Nephron progenitor cell (in vitro differentiated cells): ENCODE measurements around the gene PRLR.

Experiments used
- DNase-seq: peaks from one replicate; pipeline ENCODE4 v3.0.0; 2021
- H3K27ac Mint-ChIP-seq: 2 replicates; pipeline ENCODE4 v1.8.0; 2021; ENCODE audit warnings: mild to moderate bottlenecking, moderate library complexity, mixed read lengths
- H3K27me3 Mint-ChIP-seq: 2 replicates; pipeline ENCODE4 v1.8.0; 2021; ENCODE audit warnings: mild to moderate bottlenecking, low read depth, mixed read lengths; ENCODE audit not compliant: poor library complexity
- H3K36me3 Mint-ChIP-seq: 2 replicates; pipeline ENCODE4 v1.8.0; 2021; ENCODE audit warnings: low read depth, mixed read lengths
- H3K4me1 Mint-ChIP-seq: 2 replicates; pipeline ENCODE4 v1.8.0; 2021; ENCODE audit warnings: mixed read lengths
- H3K4me3 Mint-ChIP-seq: 2 replicates; pipeline ENCODE4 v1.8.0; 2021; ENCODE audit warnings: mild to moderate bottlenecking, moderate library complexity, mixed read lengths
- H3K9me3 Mint-ChIP-seq: 2 replicates; pipeline ENCODE4 v1.8.0; 2021; ENCODE audit warnings: mild to moderate bottlenecking, moderate library complexity, mixed read lengths
- CTCF ChIP-seq: fragments of 200-600 bp; sonication (generic); IDR thresholded peaks from 2 replicates; pipeline ENCODE4 v1.5.0; 2021; ENCODE audit warnings: antibody characterized with exemption

Gene PRLR

GRCh38 chr5:35209862-35210261 lies 20.4 kb downstream of the PRLR start:
- no peak for TF ChIP-seq CTCF
- H3K27ac Mint-ChIP-seq = no peak overlapping the region

GRCh38 chr5:35205606-35206005 lies 24.7 kb downstream of the PRLR start:
- Mint-ChIP-seq H3K4me1 (no peaks in the 10 kb centered on the region), H3K27me3 (peaks cover 14% of the 10 kb centered on the region), H3K36me3 (no peaks in the 10 kb centered on the region), H3K9me3 (no peaks in the 10 kb centered on the region), H3K27ac (no peak overlapping the region), H3K4me3 (no peak overlapping the region)
- no peak for TF ChIP-seq CTCF
- DNase-seq = no peak

More at GRCh38 chr5:35209862-35210261, 20.4 kb downstream of the PRLR start:
- no peaks in the 10 kb centered on the region for H3K9me3 Mint-ChIP-seq
- no peak overlapping the region for H3K4me3 Mint-ChIP-seq
- no peaks in the 10 kb centered on the region for H3K4me1 Mint-ChIP-seq
- DNase-seq = no peak
- no peaks in the 10 kb centered on the region for H3K36me3 Mint-ChIP-seq
- H3K27me3 Mint-ChIP-seq = peaks cover 11% of the 10 kb centered on the region

- H3K4me3 Mint-ChIP-seq = no peak overlapping the region
- H3K27ac Mint-ChIP-seq = no peak overlapping the region
- peaks cover 11% of the 10 kb centered on the region for H3K27me3 Mint-ChIP-seq
- H3K36me3 Mint-ChIP-seq = no peaks in the 10 kb centered on the region
- H3K9me3 Mint-ChIP-seq = no peaks in the 10 kb centered on the region
- H3K4me1 Mint-ChIP-seq = peaks cover under 1% of the 10 kb centered on the region
- no peak for TF ChIP-seq CTCF
- no peak for DNase-seq
These were observed 25.1 kb downstream of the PRLR start for GRCh38 chr5:35205186-35205585.

- TF ChIP-seq CTCF = no peak
- DNase-seq = no peak
- no peaks in the 10 kb centered on the region for H3K9me3 Mint-ChIP-seq
- H3K36me3 Mint-ChIP-seq = no peaks in the 10 kb centered on the region
- H3K4me3 Mint-ChIP-seq = no peak overlapping the region
- no peak overlapping the region for H3K27ac Mint-ChIP-seq
- H3K4me1 Mint-ChIP-seq = peaks cover 19% of the 10 kb centered on the region
- peaks cover 11% of the 10 kb centered on the region for H3K27me3 Mint-ChIP-seq
These were observed 26.9 kb downstream of the PRLR start for GRCh38 chr5:35203403-35203802.

GRCh38 chr5:35202319-35203111 lies 27.8 kb downstream of the PRLR start:
- peaks cover 28% of the 10 kb centered on the region for H3K4me1 Mint-ChIP-seq
- peaks cover 7% of the 10 kb centered on the region for H3K27me3 Mint-ChIP-seq
- no peak overlapping the region for H3K4me3 Mint-ChIP-seq
- H3K36me3 Mint-ChIP-seq = no peaks in the 10 kb centered on the region
- TF ChIP-seq CTCF = peak; percentile 45
- DNase-seq = peak; percentile 48
- peak overlapping the region; percentile 23 for H3K27ac Mint-ChIP-seq
- H3K9me3 Mint-ChIP-seq = no peaks in the 10 kb centered on the region

- no peak for TF ChIP-seq CTCF
These were observed 29.0 kb downstream of the PRLR start for GRCh38 chr5:35201291-35201690.

More at GRCh38 chr5:35201291-35201690, 29.0 kb downstream of the PRLR start:
- Mint-ChIP-seq H3K36me3 (no peaks in the 10 kb centered on the region), H3K27ac (no peak overlapping the region), H3K27me3 (peaks cover 7% of the 10 kb centered on the region), H3K4me3 (no peak overlapping the region), H3K9me3 (no peaks in the 10 kb centered on the region), H3K4me1 (peaks cover 40% of the 10 kb centered on the region)
- no peak for DNase-seq
